GM18508 (cell line): ENCODE results near the gene PLLP.

Source experiments
- ATAC-seq: cut with Tn5 transposase; IDR thresholded peaks from one replicate; pipeline ENCODE4 v1.9.1; 2021; ENCODE audit warnings: moderate number of reproducible peaks; ENCODE audit not compliant: insufficient read depth, unreplicated experiment

Gene PLLP

DNA sequence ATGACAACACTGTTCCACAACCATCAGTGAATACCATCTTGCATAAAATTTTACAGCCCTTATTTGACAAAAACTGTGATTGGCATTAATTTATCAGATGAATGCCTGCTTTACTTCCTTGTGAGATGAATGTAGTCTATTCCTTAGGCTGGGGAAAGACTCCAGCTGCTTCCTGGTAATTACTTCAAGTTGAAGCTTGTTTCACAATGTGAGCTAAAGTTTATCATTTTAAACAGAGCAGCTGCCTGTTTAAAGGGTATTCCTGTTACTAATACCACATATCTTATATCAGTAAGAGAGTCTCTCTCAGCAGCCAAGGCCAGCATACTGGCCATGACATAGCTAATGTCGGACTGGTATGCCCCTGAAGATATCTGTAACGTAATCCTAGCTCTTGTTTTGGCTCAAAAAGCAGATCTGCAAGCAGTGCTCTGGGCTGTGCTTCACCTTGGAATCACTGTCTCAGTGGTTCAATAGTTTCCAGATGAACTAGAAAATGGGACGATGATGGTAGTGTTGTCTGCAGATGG lies 52.6 kb downstream of the PLLP start:
- ATAC-seq, result no peak

DNA sequence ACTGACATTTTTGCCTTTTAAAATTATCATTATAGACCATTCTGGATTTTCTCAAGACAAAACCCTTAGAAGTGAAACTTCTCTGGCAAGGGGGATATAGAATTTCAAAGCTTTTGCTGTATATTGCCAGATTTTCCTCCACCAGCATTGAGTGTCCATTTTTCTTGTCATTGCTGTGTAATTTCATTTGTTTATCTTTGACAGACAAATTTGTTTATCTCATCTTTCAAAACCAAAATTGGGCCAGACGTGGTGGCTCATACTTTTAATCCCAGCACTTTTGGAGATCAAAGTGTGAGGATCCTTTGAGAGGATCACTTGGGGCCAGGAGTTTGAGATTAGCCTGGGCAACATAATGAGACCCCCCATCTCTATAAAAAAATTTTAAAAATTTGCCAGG lies 55.4 kb downstream of the PLLP start:
- ATAC-seq, result no peak

DNA sequence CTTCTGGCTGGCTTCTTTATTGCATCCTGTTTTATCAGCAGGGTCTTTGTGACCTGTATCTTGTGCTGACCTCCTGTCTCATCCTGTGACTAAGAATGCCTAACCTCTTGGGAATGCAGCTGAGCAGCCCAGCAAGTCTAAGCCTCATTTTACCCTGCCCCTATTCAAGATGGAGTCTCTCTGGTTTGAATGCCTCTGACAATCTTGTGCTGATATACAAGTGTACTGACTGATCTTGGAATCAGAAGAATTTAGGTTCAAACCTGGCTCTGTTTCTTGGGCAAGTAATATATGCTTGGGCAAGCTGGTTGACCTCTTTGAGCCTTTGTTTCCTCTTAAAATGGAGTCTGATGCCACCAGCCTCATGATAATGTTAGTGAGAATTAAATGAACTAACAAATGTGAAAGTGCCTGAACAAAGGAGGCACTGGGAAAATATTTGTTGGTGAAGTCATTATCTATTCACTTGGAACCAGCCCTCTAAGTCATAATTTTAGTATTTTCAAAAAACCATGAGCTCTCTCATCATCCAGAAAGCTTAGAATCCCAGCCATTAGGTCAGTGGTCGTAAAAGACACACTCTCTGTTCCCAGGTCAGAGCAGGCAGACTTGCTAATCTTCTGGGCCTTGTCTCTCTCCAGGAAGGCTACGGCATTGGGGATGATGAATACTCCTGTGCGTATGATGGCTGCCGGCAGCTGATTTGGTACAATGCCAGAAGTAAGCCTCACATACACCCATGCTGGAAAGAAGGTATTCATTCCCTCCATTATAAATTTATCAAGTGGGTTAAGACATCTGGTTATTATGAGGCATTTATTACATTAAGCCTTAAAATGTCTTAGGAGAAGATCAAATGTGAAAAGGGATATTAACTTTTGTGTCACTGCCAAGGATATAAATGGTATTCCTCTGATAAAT lies 57.5 kb downstream of the PLLP start:
- no peak for ATAC-seq

DNA sequence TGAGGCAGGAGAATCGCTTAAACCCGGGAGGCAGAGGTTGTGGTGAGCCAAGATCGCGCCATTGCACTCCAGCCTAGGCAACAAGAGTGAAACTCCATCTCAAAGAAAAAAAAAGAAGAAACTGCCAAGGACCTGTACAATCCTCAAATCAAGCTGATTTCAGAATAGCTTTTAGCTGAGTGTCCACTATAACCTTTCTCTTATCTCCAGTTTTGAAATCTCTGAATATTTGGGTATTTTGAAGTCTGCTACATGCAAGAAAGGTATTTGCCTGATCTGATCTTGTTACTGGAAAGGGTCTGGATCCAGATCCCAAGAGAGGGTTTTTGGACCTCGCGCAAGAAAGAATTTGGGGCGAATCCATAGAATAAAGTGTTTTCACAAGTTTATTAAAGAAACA lies 58.5 kb downstream of the PLLP start:
- ATAC-seq, result no peak

DNA sequence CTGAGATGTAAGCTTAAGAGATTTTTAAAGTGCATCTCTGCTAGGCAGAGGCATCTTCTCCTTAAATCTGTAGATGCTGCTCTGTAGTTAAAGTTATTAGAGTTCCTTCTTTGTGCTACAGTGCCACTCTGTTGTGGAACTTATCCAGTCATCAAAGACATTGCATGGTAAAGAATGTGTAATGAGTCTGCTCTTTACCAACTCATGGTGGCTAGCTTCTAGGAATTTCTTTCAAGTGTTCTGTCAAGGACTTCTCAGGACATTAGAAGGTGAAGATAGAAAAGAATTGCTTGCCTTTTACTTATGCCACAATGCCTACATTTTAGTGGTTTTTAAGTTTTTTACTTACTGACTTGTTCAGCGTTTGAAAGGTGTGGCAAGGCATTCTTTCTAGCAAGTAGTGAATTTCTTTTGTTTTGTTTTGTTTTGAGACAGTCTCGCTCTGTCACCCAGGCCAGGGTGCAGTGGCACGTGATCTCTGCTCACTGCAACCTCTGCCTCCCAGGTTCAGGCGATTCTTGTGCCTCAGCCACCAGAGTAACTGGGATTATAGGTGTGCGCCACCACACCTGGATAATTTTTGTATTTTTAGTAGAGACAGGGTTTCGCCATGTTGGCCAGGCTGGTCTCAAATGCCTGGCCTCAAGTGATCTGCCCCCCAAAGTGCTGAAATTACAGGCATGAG lies 59.7 kb downstream of the PLLP start:
- no peak for ATAC-seq

DNA sequence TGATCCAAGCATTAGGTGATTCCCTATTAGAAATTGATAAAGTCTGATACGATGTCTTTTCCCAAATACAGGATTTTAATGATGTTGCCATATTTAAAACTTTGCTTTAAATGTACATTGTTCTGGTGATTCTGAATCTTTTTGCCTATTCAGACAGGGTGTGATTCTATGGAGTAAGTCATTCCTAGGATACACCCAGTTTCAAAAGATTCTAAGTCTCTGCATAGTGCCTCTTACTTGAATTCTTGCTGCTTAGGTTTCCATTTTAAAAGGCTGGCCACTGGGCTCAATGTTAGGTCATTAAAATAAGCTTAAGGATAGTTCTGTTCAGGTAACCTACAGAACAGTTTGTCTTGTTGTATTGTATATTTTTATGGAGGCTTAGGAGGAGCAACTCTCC lies 61.4 kb downstream of the PLLP start:
- no peak for ATAC-seq

DNA sequence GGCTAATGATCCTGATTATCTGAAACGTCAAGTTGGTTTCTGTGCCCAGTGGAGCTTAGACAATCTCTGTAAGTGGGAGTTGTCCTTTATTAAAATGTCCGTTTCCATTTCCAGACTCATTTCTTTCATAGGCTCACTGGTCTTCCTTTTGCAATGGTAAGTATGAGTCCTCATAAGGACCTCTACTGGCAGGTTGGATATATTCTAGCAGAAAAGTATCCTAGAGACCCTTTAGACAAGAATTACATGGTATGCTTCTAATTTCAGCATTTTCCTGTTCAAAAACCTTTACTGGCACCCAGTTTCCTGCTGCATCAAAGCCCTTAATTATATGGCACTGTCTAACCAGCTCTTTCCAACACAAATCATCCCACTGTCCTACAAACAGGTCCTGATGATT lies 67.5 kb downstream of the PLLP start:
- no peak for ATAC-seq

DNA sequence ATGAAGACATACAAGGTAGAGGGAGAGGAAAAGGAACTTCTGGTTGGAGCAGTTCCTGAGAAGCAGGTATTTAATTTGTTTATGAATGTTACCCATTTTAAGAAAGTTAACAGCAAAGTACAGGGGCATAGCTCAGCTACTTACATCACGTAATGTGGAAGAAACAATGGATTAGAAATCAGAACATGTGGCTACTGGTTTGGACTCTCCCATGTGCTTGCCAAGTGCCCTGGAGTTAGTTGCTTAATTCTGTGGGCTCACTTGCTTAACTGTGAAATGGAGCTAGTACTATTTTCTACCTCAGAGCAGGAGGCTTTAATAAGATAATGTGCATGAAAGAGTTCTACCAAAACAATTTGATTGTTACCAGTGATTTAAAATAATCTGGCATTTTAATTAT lies 71.0 kb downstream of the PLLP start:
- ATAC-seq, result no peak

DNA sequence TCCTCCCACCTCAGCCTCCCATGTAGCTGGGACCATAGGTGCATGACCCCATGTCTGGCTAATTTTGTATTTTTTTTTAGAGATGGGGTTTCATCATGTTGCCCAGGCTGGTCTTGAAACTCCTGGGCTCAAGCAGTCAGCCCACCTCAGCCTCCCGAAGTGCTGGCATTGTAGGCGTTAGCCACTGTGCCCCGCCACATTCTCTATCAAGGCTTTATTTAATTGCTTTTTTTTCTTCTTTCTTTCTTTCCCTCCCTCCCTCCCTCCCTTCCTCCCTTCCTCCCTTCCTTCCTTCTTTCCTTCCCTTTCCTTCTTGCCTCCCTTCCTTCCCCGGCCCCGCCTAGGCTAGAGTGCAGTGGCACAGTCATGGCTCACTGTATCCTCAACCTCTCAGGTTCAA lies 74.7 kb downstream of the PLLP start:
- ATAC-seq, result no peak

DNA sequence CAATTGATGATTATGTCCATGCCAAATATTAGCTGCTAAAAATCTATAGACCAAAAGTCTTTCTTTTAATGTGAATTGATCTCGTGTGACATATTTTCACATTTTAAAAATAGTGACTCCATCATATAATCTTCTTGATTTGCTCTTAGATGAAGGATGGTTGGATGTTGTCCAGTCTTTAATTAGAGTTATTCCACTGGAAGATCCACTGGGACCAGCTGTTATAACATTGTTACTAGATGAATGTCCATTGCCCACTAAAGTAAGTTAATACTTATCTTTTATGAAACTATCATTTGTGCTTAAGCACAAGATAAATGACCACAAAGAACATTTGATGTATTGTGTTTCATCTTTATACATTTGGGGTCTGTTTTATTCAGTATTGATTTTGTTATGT lies 75.5 kb downstream of the PLLP start:
- ATAC-seq, result no peak
